RKO (cell line): Measurements from ENCODE around the gene HPS1.

Source experiments
- DNase-seq: peaks from one replicate; pipeline ENCODE4 v3.0.0-alpha.2; 2016; ENCODE audit warnings: low spot score

Gene HPS1

DNA sequence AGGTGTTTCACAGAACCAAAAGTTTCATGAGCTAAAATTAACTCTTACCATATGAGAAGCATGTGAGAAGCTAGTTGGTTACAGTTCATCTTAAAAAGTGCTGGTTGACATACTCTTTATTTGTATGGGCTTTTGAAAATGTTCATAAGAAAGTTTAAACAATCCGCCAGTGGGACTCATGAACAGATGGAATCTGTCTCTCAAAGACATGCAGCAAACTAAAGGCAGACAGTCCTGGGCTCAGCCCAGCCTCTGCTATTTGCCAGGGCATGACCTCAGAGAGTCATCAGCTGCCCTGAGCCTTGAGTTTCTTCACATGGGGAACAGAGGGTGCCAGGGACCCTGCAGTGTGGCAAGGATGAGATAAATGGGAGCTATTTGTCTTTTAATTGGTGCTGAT, 35.0 kb downstream of the HPS1 start:
- DNase-seq = no peak

DNA sequence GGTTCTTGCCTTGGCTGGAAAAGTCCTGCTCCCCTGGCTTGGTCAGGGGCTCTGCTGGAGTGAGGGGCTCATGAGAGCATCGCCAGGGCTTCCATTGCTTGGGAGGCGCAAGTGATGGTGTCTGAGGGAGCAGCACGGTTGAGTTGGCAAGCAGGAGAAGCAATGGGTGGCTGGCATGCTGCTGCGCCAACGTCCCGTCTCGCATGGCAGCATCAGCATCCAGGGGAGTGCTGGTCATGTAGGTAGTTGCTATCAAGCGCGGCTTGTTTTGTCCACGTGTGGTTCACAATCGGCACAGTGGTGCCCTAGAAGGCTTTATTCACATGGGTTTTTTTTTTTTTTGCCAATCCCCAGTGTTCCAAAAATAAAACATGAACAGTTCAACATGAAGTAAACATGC, 35.6 kb downstream of the HPS1 start:
- DNase-seq = no peak

DNA sequence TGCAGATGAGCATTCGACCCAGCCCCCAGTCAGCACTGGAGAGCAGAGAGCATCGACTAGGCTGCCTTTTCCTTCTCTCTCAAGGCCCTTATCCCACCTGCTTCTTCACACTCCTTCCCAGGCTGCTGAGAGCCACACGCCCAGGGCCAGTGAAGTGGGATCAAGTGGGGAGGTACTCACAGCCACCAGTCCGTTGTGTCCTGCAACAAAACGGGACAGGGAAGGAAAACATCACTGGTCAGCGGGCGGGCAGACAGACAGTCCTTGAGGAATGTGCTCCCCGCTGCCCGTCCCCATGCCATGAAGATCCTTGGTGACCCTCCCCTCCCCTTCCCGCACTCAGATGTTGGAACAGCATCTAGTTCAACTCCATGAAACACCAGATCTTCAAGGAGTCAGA, 36.0 kb downstream of the HPS1 start:
- DNase-seq = no peak

DNA sequence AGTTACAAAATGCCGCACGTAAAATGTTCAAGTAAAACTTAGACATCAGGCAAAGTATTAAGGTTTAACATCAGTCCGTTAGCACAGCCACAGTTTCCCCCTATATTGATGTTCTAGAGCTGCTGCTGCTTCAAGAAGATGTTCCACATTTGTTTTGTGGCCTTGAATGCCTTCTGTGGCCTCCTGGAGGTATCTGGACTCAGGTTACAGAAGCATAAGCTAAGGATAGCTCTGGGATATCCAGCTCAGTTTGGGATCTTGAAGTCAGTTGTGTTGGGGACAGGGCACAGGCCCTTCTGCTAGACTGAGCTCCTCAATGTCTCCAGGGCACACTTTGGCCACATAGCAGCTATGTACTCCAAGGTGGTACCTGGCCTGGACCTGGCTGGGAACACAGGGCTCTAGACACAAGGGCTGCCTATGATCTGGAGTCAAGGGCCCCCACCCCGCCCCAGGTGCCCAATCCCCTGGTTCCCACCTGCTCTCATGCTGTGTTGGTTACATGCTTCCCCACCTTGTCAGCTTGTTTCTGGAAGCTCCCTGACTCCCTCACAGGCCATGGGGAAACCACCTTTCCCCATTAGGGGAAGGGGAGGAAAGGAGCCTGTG, 36.5 kb downstream of the HPS1 start:
- DNase-seq = no peak

DNA sequence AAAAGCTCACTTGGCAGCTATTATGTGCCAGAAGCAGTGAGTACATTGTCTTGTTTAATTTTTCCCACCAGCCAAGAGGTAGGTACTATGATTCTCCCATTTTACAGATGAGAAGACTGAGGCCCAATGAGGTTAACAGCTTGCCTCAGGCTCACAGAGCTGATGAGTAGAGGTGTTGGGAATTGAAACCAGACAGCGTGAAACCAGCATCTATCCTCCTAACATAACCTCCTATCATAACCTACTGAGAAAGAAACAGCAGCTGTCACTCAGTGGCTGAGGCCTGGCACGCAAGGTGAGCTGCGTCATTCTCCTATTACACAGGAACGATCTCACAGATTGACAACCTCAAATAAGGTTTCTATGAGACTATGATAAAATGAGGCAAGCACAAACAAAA, 37.9 kb downstream of the HPS1 start:
- DNase-seq = no peak

DNA sequence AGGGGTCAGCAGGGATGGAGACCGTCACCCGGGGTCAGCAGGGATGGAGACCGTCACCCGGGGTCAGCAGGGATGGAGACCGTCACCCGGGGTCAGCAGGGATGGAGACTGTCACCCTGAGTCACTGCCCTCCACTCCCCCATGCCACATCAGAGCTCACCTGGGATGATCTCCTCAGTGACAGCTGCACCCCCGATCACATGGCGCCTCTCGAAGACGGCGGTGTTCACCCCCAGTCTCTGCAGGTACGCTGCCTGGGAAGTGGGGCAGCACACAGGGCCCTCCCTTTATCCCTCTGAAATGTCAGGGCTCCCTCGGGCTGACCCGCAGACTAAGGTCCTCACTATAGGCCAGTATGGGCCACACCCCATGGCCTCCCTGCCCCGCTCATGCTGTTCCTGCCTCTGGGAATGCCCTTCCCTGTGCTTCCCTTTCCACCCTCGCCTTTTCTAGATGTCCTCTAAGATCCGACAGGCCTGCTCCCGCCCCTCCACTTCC, 38.9 kb downstream of the HPS1 start:
- DNase-seq = no peak

DNA sequence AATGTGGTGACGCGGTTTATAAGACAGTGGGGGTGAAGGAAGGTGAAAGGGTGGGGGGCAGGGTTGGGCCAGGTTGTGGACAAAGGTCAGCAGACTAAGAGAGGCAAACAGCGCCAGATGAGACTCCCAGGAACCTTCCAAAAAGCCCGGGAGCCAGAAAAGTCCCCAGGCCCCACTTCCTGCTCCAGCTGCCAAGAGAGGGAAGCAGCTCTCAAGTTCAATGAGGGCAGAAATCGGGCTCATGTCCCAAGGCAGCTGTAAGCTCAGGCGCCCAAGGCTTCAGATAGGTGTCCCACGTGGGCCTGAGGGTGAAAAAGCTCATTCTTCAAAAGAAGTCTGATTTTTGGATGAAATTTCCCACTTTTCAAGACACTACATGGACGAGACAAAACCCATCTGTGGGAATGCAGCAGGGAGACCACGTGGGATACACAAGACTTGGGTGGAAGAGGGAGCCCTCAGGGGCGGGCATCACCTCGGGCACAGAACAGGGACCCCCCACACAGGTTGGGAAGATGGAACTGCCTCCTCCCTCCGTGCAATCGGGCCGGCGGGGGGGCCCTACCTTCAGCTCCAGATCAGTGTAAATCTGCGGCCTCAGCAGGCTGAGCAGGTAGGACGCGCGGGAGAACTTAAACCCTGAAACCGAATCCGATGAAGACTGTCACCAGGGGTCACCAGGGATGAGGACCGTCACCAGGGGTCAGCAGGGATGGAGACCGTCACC, 39.6 kb downstream of the HPS1 start:
- DNase-seq = no peak

- DNase-seq = no peak
Observed at GRCh38 chr10:98405422-98405821, 41.3 kb downstream of the HPS1 start.

GRCh38 chr10:98404571-98405359, 42.0 kb downstream of the HPS1 start:
- DNase-seq = no peak

DNA sequence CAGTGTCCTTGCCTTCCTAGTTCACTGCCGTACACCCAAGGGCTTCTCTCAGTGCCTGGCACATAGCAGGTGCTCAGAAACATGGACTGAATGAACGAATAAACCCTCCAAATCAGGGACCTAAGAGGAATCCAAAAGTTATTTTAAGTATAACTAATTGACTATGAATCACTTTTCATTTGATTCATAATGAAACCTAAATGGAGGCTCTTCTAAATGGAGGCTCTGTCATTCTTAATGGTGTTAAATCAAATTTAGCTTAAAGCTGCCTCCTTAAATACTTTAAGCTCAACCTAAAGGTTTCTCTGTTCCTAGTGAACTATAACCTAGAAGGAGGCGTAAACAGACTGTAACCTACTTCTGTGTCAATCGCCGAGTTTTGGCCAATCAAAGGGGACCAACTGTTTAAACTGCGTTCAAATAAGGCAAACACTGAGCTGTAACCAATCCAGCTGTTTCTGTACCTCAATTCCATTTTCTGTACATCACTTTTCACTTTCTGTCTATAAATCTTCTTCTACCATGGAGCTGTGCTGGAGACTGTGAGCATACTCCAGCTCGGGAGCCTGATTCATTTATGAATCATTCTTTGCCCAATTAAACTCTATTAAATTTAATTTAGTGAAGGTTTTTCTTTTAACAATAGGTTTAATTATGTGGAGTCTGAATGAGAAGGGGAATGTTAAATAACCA, 42.8 kb downstream of the HPS1 start:
- no peak for DNase-seq

GRCh38 chr10:98402931-98403718, 43.6 kb downstream of the HPS1 start:
- no peak for DNase-seq

GRCh38 chr10:98402478-98402877, 44.3 kb downstream of the HPS1 start:
- DNase-seq = no peak

GRCh38 chr10:98400482-98400881, 46.3 kb downstream of the HPS1 start:
- DNase-seq = no peak

- no peak for DNase-seq
Observed at GRCh38 chr10:98399784-98400183, 47.0 kb downstream of the HPS1 start.

DNA sequence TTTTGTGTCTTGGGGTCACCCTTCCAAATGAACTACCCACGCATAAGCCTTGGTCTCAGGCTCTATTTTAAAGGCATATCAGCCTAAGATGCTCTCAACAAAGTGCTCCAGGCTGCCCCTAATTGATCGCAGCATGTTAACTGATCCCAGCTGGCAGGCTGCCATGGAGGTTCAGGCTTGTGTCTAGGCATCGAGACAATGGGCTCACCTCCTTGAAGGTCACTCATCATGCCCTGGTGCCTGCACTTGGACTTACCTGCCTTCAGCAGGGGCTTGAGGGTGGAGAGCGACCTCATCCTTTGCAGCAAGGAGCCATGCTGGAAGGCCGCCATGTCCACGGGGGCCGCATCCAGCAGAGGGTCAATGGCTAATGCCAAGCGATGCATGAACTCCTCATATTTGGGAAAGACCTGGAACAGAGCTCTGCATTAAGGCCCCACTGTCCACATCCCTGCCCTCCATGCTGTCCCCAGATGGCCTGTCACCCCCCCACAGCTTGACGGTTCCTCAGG, 49.6 kb downstream of the HPS1 start:
- DNase-seq = no peak

GRCh38 chr10:98396096-98397063, 50.4 kb downstream of the HPS1 start:
- no peak for DNase-seq

DNA sequence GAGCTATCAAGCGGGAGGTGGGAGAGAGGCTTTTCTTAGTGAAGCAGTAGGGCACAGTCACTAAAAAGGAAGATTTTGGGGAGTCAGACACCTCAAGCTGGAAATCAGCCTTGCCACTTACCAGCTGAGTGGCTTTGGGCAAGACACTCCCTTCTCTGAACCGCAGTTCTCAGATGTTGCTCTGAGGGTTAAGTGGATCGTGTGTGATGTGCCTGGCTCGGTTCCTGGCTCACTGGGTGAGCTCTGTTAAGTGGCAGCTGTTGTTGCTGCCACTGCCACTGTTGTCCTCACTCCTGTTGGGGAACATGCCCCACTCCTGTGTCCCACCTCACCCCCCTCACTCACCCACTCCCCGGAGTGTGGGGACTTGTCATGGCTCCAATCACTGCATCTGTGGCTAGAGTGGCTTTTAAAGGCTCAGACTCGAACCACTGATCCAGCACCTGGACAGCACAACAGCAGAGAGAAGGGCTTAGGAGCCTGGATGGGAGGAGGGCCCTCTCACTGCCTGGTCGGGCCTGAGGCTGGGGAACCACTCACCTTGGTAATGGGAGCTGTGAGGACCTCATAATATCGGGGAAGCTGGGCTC, 51.8 kb downstream of the HPS1 start:
- DNase-seq = no peak

DNA sequence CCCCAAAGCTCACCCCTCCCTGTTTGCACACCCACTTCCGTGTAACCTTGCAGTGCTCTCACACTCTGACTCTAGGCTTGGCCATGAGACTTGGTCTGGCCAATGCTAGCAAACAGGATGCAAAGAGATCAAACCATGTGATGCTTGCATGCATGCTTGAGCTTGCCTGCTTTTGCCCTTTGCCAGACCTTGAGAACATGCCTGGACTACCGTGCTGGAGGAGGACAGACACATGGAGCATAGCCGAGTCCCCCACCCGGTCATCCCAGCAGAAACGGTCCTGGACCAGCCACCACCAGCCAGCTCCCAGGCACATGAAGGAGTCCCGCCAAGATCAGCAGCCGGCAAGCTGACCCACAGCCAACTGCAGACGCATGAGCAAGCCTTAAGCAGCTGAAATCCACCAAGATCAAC, 55.1 kb downstream of the HPS1 start:
- DNase-seq = no peak

DNA sequence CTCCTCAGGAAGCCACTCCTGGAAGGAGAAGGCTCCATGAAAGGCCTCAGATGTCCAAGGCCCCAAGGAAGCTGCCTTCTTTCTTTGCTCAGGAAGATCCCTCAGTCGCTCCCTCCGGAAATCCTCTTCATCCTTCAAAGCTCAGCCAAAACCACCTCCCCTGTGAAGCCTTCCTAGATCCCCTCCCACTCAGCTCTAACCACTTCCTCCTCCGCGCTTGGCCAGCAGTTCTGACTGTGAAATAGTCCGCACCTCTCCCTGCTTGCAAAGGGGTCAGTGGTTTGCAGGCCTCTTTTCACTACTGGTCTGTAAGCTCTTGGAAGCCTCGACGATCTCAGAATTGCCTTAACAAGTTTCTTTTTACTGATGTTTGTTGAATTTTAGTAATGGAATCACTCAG, 55.7 kb downstream of the HPS1 start:
- no peak for DNase-seq

DNA sequence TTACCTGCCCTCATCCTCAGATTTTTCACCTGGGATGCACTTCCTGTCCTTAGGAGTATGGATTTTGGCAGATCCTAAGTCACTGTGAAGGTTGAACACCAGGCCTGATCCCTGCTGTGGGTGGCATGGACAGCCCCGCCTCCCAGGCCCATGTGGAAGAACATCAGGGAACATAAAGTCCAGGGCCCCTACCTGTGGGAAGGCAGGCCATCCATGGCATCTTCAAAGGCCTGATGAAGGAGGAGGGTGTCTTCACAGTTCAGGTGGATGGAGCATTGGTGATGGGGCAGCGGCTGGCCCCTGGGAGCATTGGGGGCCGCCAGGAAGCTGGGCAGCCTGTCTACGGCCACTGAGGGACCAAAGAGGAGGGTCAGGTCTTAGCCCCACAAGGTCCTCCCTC, 56.3 kb downstream of the HPS1 start:
- no peak for DNase-seq
